ENCODE data around the gene RAD51B.

DNA sequence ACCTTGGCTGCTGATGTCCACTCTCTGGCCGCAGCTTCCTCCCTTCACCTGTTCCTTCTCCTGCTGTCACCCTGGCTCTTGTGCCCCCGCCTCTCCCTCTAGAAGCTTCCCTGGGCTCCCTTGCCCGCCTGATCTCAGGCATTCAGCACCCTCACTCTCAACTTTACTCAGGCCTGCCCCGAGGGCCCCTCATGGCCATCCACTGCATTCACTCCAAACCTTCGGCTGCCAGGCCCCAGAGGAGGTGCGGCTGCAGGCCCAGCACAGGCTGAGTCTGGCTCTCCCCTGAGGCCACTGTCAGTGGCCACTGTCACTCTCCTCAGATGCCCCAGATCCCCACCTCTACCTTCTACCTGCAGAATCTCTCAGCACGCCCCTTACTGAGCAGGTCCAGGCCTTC is 789.4 kb downstream of the RAD51B start:
- TF ChIP-seq, protein P1, sequence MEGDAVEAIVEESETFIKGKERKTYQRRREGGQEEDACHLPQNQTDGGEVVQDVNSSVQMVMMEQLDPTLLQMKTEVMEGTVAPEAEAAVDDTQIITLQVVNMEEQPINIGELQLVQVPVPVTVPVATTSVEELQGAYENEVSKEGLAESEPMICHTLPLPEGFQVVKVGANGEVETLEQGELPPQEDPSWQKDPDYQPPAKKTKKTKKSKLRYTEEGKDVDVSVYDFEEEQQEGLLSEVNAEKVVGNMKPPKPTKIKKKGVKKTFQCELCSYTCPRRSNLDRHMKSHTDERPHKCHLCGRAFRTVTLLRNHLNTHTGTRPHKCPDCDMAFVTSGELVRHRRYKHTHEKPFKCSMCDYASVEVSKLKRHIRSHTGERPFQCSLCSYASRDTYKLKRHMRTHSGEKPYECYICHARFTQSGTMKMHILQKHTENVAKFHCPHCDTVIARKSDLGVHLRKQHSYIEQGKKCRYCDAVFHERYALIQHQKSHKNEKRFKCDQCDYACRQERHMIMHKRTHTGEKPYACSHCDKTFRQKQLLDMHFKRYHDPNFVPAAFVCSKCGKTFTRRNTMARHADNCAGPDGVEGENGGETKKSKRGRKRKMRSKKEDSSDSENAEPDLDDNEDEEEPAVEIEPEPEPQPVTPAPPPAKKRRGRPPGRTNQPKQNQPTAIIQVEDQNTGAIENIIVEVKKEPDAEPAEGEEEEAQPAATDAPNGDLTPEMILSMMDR (IDR thresholded peaks at IDR 0.05; ENCODE audit: insufficient read depth, low read length) = no peak
- TF ChIP-seq GABPA (IDR thresholded peaks at IDR 0.05; ENCODE audit: low read depth) (no peak), POLR2AphosphoS5 (IDR thresholded peaks at IDR 0.05; ENCODE audit: low read depth) (no peak), SPI1 (IDR thresholded peaks at IDR 0.05; ENCODE audit: borderline replicate concordance, low read depth) (no peak)
- TF ChIP-seq, protein P2, sequence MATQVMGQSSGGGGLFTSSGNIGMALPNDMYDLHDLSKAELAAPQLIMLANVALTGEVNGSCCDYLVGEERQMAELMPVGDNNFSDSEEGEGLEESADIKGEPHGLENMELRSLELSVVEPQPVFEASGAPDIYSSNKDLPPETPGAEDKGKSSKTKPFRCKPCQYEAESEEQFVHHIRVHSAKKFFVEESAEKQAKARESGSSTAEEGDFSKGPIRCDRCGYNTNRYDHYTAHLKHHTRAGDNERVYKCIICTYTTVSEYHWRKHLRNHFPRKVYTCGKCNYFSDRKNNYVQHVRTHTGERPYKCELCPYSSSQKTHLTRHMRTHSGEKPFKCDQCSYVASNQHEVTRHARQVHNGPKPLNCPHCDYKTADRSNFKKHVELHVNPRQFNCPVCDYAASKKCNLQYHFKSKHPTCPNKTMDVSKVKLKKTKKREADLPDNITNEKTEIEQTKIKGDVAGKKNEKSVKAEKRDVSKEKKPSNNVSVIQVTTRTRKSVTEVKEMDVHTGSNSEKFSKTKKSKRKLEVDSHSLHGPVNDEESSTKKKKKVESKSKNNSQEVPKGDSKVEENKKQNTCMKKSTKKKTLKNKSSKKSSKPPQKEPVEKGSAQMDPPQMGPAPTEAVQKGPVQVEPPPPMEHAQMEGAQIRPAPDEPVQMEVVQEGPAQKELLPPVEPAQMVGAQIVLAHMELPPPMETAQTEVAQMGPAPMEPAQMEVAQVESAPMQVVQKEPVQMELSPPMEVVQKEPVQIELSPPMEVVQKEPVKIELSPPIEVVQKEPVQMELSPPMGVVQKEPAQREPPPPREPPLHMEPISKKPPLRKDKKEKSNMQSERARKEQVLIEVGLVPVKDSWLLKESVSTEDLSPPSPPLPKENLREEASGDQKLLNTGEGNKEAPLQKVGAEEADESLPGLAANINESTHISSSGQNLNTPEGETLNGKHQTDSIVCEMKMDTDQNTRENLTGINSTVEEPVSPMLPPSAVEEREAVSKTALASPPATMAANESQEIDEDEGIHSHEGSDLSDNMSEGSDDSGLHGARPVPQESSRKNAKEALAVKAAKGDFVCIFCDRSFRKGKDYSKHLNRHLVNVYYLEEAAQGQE (IDR thresholded peaks at IDR 0.05; ENCODE audit: insufficient replicate concordance, low read depth) = no peak

All from HL-60 (cell line).